SU-DHL-6 (cell line): ENCODE results near the gene LGALS4.
"Not testable (repeated sequence)": the region's sequence is repeated elsewhere in the genome, so short reads cannot be mapped to it uniquely, and the experiment has no call there.

Experiments used
- H2AFZ ChIP-seq: fragments of 200-600 bp; sonication (generic); 2 replicates; pipeline ENCODE4 v1.6.1; 2014; ENCODE audit warnings: low read depth, mild to moderate bottlenecking, moderate library complexity, mixed read lengths, antibody characterized with exemption, low read length; ENCODE audit not compliant: severe bottlenecking
- H3F3A ChIP-seq: fragments of 200-600 bp; shearing (Covaris generic); 2 replicates; pipeline ENCODE4 v1.6.0; 2016; ENCODE audit warnings: antibody characterized with exemption, mild to moderate bottlenecking; ENCODE audit not compliant: insufficient read depth
- H3K27ac ChIP-seq: fragments of 200-600 bp; sonication (generic); 2 replicates; pipeline ENCODE4 v1.5.1; 2016; ENCODE audit warnings: low read depth, mild to moderate bottlenecking, low read length, moderate library complexity, mixed read lengths
- H3K27me3 ChIP-seq: fragments of 200-600 bp; sonication (generic), shearing (Covaris generic); 2 replicates; pipeline ENCODE4 v1.6.0; 2014; ENCODE audit warnings: mild to moderate bottlenecking, low read length
- H3K36me3 ChIP-seq: fragments of 200-600 bp; sonication (generic); 2 replicates; pipeline ENCODE4 v1.6.1; 2014; ENCODE audit warnings: mild to moderate bottlenecking, low read length, mixed read lengths
- H3K4me2 ChIP-seq: fragments of 300-600, 200-600 bp; shearing (Covaris generic), sonication (generic); 2 replicates; pipeline ENCODE4 v1.6.0; 2014; ENCODE audit warnings: low read length, low read depth, mild to moderate bottlenecking; ENCODE audit not compliant: poor library complexity, severe bottlenecking
- H3K4me3 ChIP-seq: fragments of 200-600 bp; sonication (generic); 2 replicates; pipeline ENCODE4 v1.5.1; 2014; ENCODE audit warnings: antibody characterized with exemption, low read length, mild to moderate bottlenecking, mixed read lengths; ENCODE audit not compliant: insufficient read depth, poor library complexity, severe bottlenecking
- H3K79me2 ChIP-seq: fragments of 200-600 bp; sonication (generic); 2 replicates; pipeline ENCODE4 v1.6.1; 2014; ENCODE audit warnings: mild to moderate bottlenecking, low read length, moderate library complexity; ENCODE audit not compliant: insufficient read depth
- H3K9ac ChIP-seq: fragments of 200-600 bp; sonication (generic); 2 replicates; pipeline ENCODE4 v1.7.0; 2014; ENCODE audit warnings: mild to moderate bottlenecking, low read length
- H3K9me2 ChIP-seq: fragments of 200-600 bp; sonication (generic); replicated peaks from 2 replicates; pipeline ENCODE4 v1.6.1; 2014; ENCODE audit warnings: low read length; ENCODE audit not compliant: insufficient read depth
- H3K9me3 ChIP-seq: fragments of 200-600 bp; sonication (generic); 2 replicates; pipeline ENCODE4 v1.6.1; 2014; ENCODE audit warnings: low read length, mixed read lengths; ENCODE audit not compliant: insufficient read depth
- H4K20me1 ChIP-seq: fragments of 200-600 bp; sonication (generic); 2 replicates; pipeline ENCODE4 v1.6.1; 2014; ENCODE audit warnings: low read depth, mild to moderate bottlenecking, antibody characterized with exemption, low read length, moderate library complexity, mixed read lengths
- EZH2phosphoT487 ChIP-seq: fragments of 200-600 bp; sonication (generic), shearing (Covaris generic); conservative IDR thresholded peaks from 2 replicates; pipeline ENCODE4 v1.6.1; 2018; ENCODE audit warnings: mild to moderate bottlenecking, antibody characterized with exemption, low read length, moderate library complexity, mixed read lengths
- TF ChIP-seq, protein P1 (sequence below): fragments of 200-600 bp; sonication (generic); IDR thresholded peaks from one replicate; pipeline ENCODE4 v1.5.1; 2017; ENCODE audit warnings: antibody characterized with exemption, mild to moderate bottlenecking, low read length, moderate library complexity; ENCODE audit not compliant: insufficient read depth, poor library complexity, severe bottlenecking

LGALS4 gene

GRCh38 chr19:38784224-38784623 lies 28.5 kb downstream of the LGALS4 start:
- Histone ChIP-seq H4K20me1 (no peaks in the 10 kb centered on the region), H3K9ac (no peak overlapping the region), H3K9me2 (no peaks in the 10 kb centered on the region), H3K9me3 (no peaks in the 10 kb centered on the region), H3K36me3 (no peaks in the 10 kb centered on the region), H3K79me2 (no peaks in the 10 kb centered on the region), H3K4me2 (no peak overlapping the region), H3F3A (no peaks in the 10 kb centered on the region), H3K27ac (no peak overlapping the region), H3K27me3 (no peaks in the 10 kb centered on the region), H2AFZ (no peak overlapping the region), H3K4me3 (no peak overlapping the region)
- TF ChIP-seq, protein P1, sequence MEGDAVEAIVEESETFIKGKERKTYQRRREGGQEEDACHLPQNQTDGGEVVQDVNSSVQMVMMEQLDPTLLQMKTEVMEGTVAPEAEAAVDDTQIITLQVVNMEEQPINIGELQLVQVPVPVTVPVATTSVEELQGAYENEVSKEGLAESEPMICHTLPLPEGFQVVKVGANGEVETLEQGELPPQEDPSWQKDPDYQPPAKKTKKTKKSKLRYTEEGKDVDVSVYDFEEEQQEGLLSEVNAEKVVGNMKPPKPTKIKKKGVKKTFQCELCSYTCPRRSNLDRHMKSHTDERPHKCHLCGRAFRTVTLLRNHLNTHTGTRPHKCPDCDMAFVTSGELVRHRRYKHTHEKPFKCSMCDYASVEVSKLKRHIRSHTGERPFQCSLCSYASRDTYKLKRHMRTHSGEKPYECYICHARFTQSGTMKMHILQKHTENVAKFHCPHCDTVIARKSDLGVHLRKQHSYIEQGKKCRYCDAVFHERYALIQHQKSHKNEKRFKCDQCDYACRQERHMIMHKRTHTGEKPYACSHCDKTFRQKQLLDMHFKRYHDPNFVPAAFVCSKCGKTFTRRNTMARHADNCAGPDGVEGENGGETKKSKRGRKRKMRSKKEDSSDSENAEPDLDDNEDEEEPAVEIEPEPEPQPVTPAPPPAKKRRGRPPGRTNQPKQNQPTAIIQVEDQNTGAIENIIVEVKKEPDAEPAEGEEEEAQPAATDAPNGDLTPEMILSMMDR = no peak
- no peak for TF ChIP-seq EZH2phosphoT487

GRCh38 chr19:38782212-38782611 lies 30.5 kb downstream of the LGALS4 start:
- H3F3A ChIP-seq, H3K36me3 ChIP-seq, H3K9ac ChIP-seq, H3K9me2 ChIP-seq, H3K4me2 ChIP-seq, H3K4me3 ChIP-seq, H3K9me3 ChIP-seq, H4K20me1 ChIP-seq, H3K27me3 ChIP-seq, H2AFZ ChIP-seq, H3K27ac ChIP-seq, H3K79me2 ChIP-seq: not testable (repeated sequence)

GRCh38 chr19:38781058-38781457 lies 31.7 kb downstream of the LGALS4 start:
- Histone ChIP-seq H3F3A (no peaks in the 10 kb centered on the region), H2AFZ (no peak overlapping the region), H3K9ac (no peak overlapping the region), H3K27me3 (no peaks in the 10 kb centered on the region), H3K79me2 (no peaks in the 10 kb centered on the region), H3K36me3 (no peaks in the 10 kb centered on the region), H3K27ac (no peak overlapping the region), H3K4me3 (no peak overlapping the region), H3K9me3 (no peaks in the 10 kb centered on the region), H3K9me2 (no peaks in the 10 kb centered on the region), H3K4me2 (no peak overlapping the region), H4K20me1 (no peaks in the 10 kb centered on the region)
- TF ChIP-seq, protein P1 = no peak
- no peak for TF ChIP-seq EZH2phosphoT487

- no peaks in the 10 kb centered on the region for H3K27me3 ChIP-seq
- TF ChIP-seq, protein P1 = no peak
- no peak for TF ChIP-seq EZH2phosphoT487
- H3K9ac ChIP-seq = no peak overlapping the region
- no peaks in the 10 kb centered on the region for H3K79me2 ChIP-seq
- H3K9me3 ChIP-seq = no peaks in the 10 kb centered on the region
- no peaks in the 10 kb centered on the region for H3K36me3 ChIP-seq
- H3K9me2 ChIP-seq = no peaks in the 10 kb centered on the region
- H3K4me3 ChIP-seq = no peak overlapping the region
- no peak overlapping the region for H3K4me2 ChIP-seq
- H2AFZ ChIP-seq = no peak overlapping the region
- no peak overlapping the region for H3K27ac ChIP-seq
- H3F3A ChIP-seq = no peaks in the 10 kb centered on the region
- H4K20me1 ChIP-seq = no peaks in the 10 kb centered on the region
These were observed 32.3 kb downstream of the LGALS4 start for GRCh38 chr19:38780443-38780842.
